ENCODE measurements around the gene TPPP2. TPM values are rescaled to one million over a fixed set of nuclear protein-coding genes. Genes with fewer than 3 reads are reported as not detected.

Gene TPPP2
- total RNA-seq, 2 experiments from 2014 or later, result not detected

GRCh38 chr14:21055432-21056117, 25.6 kb downstream of the TPPP2 start:
- ChIA-PET POLR2A (no interaction called here), CTCF (no interaction called here)
- no peaks in the 10 kb centered on the region for H3K9me3 Mint-ChIP-seq

GRCh38 chr14:21056520-21057163, 26.6 kb downstream of the TPPP2 start:
- no peak overlapping the region for H3K27ac Mint-ChIP-seq
- H3K4me1 Mint-ChIP-seq, result peaks cover 8% of the 10 kb centered on the region
- H3K9me3 Mint-ChIP-seq, result no peaks in the 10 kb centered on the region
- peaks cover 18% of the 10 kb centered on the region for H3K27me3 Mint-ChIP-seq
- no peak for DNase-seq
- POLR2A ChIA-PET, result interaction anchor here (0.6 kb wide), 1 partner anchor 13 kb away, joined by 3 read pairs; no protein-coding TSS in a partner anchor
- H3K4me3 Mint-ChIP-seq, result no peak overlapping the region
- no peaks in the 10 kb centered on the region for H3K36me3 Mint-ChIP-seq (ENCODE audit: low read depth)
- CTCF ChIA-PET, result interaction anchor here (3.0 kb wide), 1 partner anchor 42 kb away, joined by 10 read pairs; no protein-coding TSS in a partner anchor

More at GRCh38 chr14:21055432-21056117, 25.6 kb downstream of the TPPP2 start:
- H3K4me1 Mint-ChIP-seq, result peaks cover 8% of the 10 kb centered on the region
- no peaks in the 10 kb centered on the region for H3K36me3 Mint-ChIP-seq (ENCODE audit: low read depth)
- peaks cover 12% of the 10 kb centered on the region for H3K27me3 Mint-ChIP-seq
- no peak for DNase-seq
- no peak overlapping the region for H3K27ac Mint-ChIP-seq
- no peak overlapping the region for H3K4me3 Mint-ChIP-seq

GRCh38 chr14:21057803-21058675, 28.0 kb downstream of the TPPP2 start, which contains the start of gene RNASE8:
Gene RNASE8, plus strand, starts transcription at chr14:21057822. Its CDS starts 71 bp downstream, at chr14:21057893.
- CTCF ChIA-PET, result interaction anchor here (3.0 kb wide), 1 partner anchor 44 kb away, joined by 10 read pairs; no protein-coding TSS in a partner anchor

GRCh38 chr14:21058903-21059302, 28.9 kb downstream of the TPPP2 start:
- Mint-ChIP-seq H3K27me3 (peaks cover 33% of the 10 kb centered on the region), H3K36me3 (ENCODE audit: low read depth) (no peaks in the 10 kb centered on the region), H3K4me3 (no peak overlapping the region), H3K27ac (no peak overlapping the region), H3K4me1 (peaks cover 8% of the 10 kb centered on the region), H3K9me3 (no peaks in the 10 kb centered on the region)
- DNase-seq, result no peak
- ChIA-PET POLR2A (no interaction called here), CTCF (interaction anchor here (1.0 to 3.0 kb wide), 2 partner anchors 8 to 44 kb away, joined by 3 to 10 read pairs; no protein-coding TSS in a partner anchor)

More at GRCh38 chr14:21057803-21058675, 28.0 kb downstream of the TPPP2 start, which contains the start of gene RNASE8:
- DNase-seq, result no peak
- Mint-ChIP-seq H3K27me3 (peaks cover 26% of the 10 kb centered on the region), H3K36me3 (ENCODE audit: low read depth) (no peaks in the 10 kb centered on the region), H3K27ac (no peak within 1 kb of the TSS), H3K9me3 (no peaks in the 10 kb centered on the region), H3K4me1 (peaks cover 8% of the 10 kb centered on the region), H3K4me3 (no peak within 1 kb of the TSS)
- POLR2A ChIA-PET, result no interaction called here

- Mint-ChIP-seq H3K27ac (no peak overlapping the region), H3K36me3 (ENCODE audit: low read depth) (no peaks in the 10 kb centered on the region), H3K4me1 (peaks cover 4% of the 10 kb centered on the region), H3K9me3 (no peaks in the 10 kb centered on the region), H3K27me3 (peaks cover 33% of the 10 kb centered on the region), H3K4me3 (no peak overlapping the region)
- ChIA-PET POLR2A (no interaction called here), CTCF (interaction anchor here (1.0 kb wide), 1 partner anchor 7 kb away, joined by 3 read pairs; no protein-coding TSS in a partner anchor)
- DNase-seq, result no peak
Measured at GRCh38 chr14:21059842-21060613, 30.0 kb downstream of the TPPP2 start.

GRCh38 chr14:21060614-21061346, 30.8 kb downstream of the TPPP2 start:
- ChIA-PET CTCF (interaction anchor here (1.1 to 1.2 kb wide), 2 partner anchors 33 to 46 kb away, joined by 3 to 4 read pairs; no protein-coding TSS in a partner anchor), POLR2A (no interaction called here)
- Mint-ChIP-seq H3K27me3 (peaks cover 39% of the 10 kb centered on the region), H3K4me3 (no peak overlapping the region), H3K36me3 (ENCODE audit: low read depth) (no peaks in the 10 kb centered on the region), H3K9me3 (no peaks in the 10 kb centered on the region), H3K27ac (no peak overlapping the region), H3K4me1 (peaks cover 4% of the 10 kb centered on the region)
- no peak for DNase-seq

GRCh38 chr14:21061347-21061668, 31.3 kb downstream of the TPPP2 start:
- no peak for DNase-seq
- no peak overlapping the region for H3K27ac Mint-ChIP-seq
- H3K4me3 Mint-ChIP-seq, result no peak overlapping the region
- H3K36me3 Mint-ChIP-seq (ENCODE audit: low read depth), result no peaks in the 10 kb centered on the region
- no peaks in the 10 kb centered on the region for H3K9me3 Mint-ChIP-seq
- H3K4me1 Mint-ChIP-seq, result peaks cover 4% of the 10 kb centered on the region
- H3K27me3 Mint-ChIP-seq, result peaks cover 42% of the 10 kb centered on the region
- ChIA-PET POLR2A (interaction anchor here (0.7 kb wide), 1 partner anchor 10 kb away, joined by 3 read pairs; no protein-coding TSS in a partner anchor), CTCF (interaction anchor here (1.1 to 1.2 kb wide), 2 partner anchors 33 to 47 kb away, joined by 3 to 4 read pairs; no protein-coding TSS in a partner anchor)

GRCh38 chr14:21063479-21063878, 33.5 kb downstream of the TPPP2 start:
- peaks cover 1% of the 10 kb centered on the region for H3K4me1 Mint-ChIP-seq
- H3K27me3 Mint-ChIP-seq, result peaks cover 61% of the 10 kb centered on the region
- H3K27ac Mint-ChIP-seq, result no peak overlapping the region
- peaks cover 1% of the 10 kb centered on the region for H3K36me3 Mint-ChIP-seq (ENCODE audit: low read depth)
- CTCF ChIA-PET, result interaction anchor here (1.3 kb wide), 1 partner anchor 49 kb away, joined by 4 read pairs; no protein-coding TSS in a partner anchor
- no peak for DNase-seq
- no peak overlapping the region for H3K4me3 Mint-ChIP-seq
- POLR2A ChIA-PET, result no interaction called here
- H3K9me3 Mint-ChIP-seq, result no peaks in the 10 kb centered on the region

GRCh38 chr14:21066882-21067502, 37.0 kb downstream of the TPPP2 start:
- peaks cover 33% of the 10 kb centered on the region for H3K4me1 Mint-ChIP-seq
- no peak overlapping the region for H3K27ac Mint-ChIP-seq
- no peak for DNase-seq
- H3K9me3 Mint-ChIP-seq, result no peaks in the 10 kb centered on the region
- peaks cover 77% of the 10 kb centered on the region for H3K27me3 Mint-ChIP-seq
- ChIA-PET POLR2A (interaction anchor here (2.7 kb wide), 1 partner anchor 36 kb away, joined by 16 read pairs; no protein-coding TSS in a partner anchor), CTCF (interaction anchor here (0.7 to 3.6 kb wide), 9 partner anchors 8 to 428 kb away, joined by 3 to 52 read pairs (median 10); partner anchors contain the start of gene TMEM253)
- peaks cover 2% of the 10 kb centered on the region for H3K36me3 Mint-ChIP-seq (ENCODE audit: low read depth)
- no peak overlapping the region for H3K4me3 Mint-ChIP-seq

GRCh38 chr14:21068521-21069387, 38.7 kb downstream of the TPPP2 start:
- Mint-ChIP-seq H3K4me3 (peak overlapping the region; percentile 10), H3K9me3 (no peaks in the 10 kb centered on the region), H3K4me1 (peaks cover 39% of the 10 kb centered on the region), H3K36me3 (ENCODE audit: low read depth) (peaks cover 2% of the 10 kb centered on the region), H3K27me3 (peaks cover 80% of the 10 kb centered on the region), H3K27ac (no peak overlapping the region)
- DNase-seq, result peak; percentile 45
- CTCF ChIA-PET, result interaction anchor here (0.6 to 3.6 kb wide), 13 partner anchors 10 to 78 kb away, joined by 3 to 52 read pairs (median 9); partner anchors contain the start of gene TMEM253
- POLR2A ChIA-PET, result interaction anchor here (0.9 to 1.4 kb wide), 4 partner anchors 19 to 54 kb away, joined by 4 to 6 read pairs (median 4); no protein-coding TSS in a partner anchor

Measured in activated CD4-positive, alpha-beta memory T cell treated with anti-CD3 and anti-CD28 coated beads, Interleukin-2, amount 10 ng/mL, durations not matched to agents 7 days and 5 days (primary cell).